HG02623 (cell line): ENCODE data around the gene MICAL3.

Experiments used
- ATAC-seq: cut with Tn5 transposase; IDR thresholded peaks from one replicate; pipeline ENCODE4 v1.9.1; 2021; ENCODE audit warnings: moderate library complexity; ENCODE audit not compliant: unreplicated experiment

MICAL3 gene

DNA sequence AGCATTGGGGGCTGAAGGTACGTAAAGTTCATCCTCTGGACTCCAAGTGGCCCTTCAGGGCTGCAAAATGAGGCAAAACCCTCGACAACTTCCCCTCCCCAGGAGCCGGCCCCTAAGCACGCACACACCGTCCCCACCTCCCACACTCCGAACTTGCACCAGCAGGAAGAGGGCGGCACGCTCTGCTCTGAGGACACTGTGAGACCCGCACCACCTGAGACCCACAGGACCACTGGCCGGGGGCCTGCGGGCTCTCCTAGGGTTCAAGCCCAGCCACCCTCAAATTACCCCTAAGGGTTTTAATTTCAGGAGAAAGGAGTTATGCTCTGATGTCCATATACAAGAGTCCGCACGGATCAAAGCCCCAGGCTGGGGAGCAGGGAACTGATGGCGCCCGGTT is 200.4 kb downstream of the MICAL3 start:
- no peak for ATAC-seq

DNA sequence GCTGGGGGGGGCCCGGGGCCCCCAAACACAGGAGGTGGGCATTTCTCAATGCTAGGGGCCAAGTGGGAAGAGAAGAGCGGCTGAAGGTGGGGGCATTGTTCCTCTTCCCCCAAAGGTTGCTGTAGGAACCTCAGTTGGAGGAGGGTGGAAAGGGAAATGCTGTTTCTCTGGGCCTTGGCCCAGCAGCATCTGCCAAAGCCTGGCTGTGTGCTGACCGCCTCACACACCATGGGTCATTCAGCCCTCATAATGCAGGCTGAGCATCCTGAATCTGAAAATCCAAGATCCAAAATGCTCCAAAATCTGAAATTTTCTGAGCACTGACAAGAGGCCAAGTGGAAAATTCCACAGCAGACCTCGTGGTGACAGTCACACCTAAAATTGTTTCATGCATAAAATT is 201.1 kb downstream of the MICAL3 start:
- no peak for ATAC-seq

DNA sequence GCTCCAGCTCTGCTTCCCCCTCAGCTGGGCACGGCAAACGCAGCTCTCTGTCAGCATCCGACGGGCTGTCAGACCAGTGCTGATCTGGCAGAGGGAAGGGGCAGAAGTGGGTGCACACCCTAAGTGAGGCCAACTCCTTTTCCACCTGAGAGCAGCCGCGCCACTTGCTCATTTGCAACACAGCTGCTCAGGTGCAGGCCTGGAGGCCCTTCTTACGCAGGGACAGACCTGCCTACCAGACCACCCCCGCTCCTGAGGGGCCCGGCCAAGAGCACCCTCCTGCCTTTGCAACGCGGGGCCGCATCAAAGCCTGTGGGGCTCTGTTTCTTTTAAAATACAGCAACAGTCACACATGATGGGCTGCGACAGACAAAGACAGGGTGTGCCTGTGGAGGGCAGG is 202.3 kb downstream of the MICAL3 start:
- no peak for ATAC-seq

DNA sequence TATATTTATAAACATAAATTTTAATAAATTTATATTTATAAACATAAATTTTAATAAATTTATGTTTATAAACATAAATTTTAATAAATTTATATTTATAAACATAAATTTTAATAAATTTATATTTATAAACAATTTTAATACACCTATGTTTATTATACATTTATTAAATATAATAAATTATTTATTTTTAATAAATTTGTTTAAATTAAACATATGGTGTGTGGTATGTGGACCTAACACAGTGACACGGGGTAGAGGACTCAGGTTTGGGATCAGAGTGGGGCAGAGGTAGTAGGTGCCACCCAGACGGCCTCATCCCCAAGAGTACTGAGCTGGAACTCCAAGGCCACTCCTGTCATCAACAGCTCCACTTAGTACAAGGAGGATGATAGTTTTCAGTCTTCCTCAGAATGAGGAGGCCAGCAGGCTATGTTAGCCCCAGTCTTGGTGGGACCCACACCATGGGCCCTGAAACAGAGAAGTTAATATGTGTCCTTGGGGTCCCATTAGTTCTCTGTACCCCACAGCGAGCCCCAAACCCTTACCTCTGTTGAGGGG is 203.4 kb downstream of the MICAL3 start:
- no peak for ATAC-seq

DNA sequence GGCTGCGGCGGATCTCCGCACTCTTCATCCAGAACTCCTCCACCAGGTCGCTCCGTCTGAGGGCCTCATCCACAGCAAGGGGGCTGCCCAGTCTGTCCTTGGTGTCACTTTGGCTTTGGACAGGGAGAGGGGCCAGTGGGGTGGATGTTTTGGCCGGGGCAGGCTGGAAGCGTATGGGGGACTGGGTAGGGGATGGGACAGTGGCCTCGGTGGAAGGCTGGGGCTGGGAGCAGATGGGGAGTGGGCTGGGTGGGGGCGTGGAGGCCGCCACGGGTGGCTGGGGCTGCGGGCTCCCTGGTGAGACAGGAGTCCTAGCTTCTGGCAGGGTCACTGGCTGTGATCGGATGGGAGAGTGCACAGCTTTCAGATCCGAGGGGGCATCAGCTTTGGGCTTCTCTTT is 205.7 kb downstream of the MICAL3 start:
- no peak for ATAC-seq

DNA sequence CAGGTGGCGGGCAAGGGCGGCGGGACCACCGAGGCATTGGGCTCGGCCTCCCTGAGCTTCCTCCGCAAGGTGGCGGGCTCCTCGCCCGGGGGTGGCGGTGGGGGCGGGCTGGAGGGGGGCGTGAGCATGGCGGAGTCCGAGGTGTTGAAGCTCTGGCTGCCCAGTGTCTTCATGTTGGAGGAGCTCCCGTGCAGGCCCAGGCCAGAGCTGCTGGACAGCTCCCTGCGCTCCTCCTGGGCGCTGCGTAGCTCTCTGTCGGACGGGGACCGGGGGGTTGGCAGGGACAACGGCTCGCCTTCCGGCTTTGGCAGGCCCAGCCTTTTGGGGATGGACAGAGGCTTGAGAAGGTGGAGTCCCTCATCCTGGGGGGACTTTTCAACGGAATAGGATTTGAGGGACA is 206.2 kb downstream of the MICAL3 start:
- ATAC-seq = no peak

DNA sequence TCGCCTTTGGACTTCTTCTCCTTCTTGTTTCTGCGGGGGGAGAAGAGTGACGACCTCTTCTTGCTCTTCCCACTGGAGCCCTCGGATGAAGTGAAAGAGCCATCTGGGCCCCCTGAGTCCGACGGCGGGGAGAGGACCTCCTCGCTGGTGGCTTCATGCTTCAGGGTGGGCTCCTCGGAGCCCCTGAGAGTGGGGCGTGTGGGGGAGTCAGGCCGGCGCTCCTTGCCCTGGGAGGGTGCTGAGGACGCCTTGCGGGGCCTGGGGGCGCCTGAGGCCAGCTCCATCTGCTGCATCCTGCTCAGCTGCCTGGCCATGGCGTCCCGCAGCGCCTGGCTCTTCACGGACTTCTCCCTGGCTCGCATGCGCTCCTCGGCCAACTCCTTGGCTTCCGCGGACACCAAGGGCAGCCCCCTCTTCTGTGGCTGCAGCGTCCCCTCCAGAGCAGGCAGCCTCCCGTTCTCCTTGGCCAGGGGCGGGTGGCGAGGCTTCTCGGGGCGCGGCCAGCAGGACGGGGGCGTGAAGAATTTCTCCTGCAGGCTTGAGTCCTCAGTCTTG is 206.8 kb downstream of the MICAL3 start:
- no peak for ATAC-seq

DNA sequence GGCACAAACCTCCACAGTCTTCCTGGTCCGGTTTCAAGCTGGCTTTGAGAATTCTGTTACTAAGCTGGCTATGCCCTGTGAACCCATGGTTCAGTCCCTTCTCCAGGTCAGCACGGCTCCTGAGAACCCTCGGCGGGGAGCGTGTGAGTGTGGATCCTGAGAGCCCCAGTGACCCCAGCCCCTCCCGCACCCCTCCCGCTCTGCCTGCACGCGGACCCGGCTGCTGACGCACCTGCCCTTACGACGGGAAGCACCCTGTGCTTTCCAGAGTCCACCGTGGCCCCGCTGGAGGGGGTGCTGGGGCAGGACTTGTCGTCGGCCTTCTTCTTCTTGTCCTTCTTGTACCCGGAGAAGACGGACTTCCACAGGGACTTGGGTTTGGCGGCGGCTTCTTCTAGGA is 207.3 kb downstream of the MICAL3 start:
- no peak for ATAC-seq

DNA sequence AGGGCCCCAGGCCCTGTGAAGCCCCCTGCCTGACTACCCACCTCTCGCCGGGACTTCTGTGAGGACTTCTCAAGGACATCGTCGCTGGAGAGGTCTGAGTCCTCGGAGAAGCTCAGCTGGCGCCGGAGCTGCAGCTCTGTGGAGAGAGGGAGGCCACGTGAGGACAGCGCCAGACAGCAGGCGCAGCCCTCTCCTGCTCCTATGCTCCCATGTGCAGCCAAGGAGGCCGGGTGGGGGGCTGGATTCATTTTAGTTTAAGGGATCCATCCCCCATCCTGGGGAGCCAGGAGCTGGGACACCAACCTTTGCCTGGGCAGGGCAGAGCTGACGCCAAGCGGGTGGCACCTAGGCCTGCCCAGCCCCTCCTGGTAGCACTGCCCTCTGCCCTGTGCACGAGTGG is 207.7 kb downstream of the MICAL3 start:
- no peak for ATAC-seq

DNA sequence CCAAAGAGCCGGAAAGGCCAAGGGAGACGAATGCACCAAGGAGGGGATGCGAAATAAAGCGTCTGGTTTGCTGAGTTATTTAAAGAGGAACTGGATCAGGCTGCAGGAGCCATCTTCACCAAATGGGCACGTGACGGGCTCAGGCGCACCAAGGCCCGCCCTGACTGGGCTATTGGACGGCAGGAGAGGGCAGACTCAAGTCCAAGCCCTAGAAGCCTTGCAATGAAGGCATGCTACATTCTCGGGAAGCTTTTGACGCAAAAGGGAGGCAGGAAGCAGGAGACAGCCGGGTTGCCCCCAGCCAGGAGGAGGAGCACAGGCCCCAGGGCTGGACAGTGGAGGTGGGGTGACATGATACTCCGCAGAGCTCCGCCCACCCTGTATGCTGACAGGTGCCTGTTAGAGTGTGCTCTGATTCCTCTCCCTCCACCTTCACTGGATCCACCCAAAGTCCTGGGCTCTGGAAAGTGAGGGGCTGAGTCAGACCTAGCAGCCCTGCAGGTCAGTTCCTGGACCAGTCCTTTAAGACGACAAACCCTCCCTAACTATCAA is 208.6 kb downstream of the MICAL3 start:
- no peak for ATAC-seq

DNA sequence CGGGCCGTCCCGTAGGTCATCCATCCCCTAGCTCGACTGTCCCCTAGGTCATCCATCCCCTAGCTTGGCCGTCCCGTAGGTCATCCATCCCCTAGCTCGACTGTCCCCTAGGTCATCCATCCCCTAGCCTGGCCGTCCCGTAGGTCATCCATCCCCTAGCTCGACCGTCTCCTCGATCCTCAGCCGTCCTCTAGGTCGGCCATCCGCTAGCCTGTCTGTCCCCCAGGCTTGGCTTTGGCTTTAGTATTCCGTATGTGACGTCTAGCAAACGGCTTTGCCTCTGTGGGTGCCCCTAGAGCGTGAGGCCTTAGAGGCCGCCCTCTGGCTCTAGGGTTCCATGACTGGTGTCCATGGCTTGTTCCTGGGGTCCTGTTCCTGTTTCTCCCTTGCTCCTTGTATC is 209.5 kb downstream of the MICAL3 start:
- no peak for ATAC-seq

DNA sequence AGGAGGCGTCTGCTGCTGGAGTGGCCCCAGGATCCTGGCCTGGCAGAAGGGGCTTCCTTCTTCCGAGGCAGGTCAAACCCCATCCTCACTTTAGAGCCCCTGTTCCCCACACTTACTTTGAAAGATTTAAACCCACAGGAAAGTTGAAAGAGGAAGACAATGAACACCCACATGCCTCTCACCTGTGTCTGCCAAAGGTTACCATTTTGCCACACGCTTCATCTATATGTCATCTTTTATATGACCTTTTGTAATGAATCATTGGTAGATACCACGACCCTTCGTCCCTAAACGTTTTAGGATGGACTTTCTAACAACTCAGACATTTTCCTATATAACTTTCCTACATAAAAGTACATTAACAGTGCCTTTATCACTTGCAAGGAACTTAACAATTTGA is 210.3 kb downstream of the MICAL3 start:
- no peak for ATAC-seq

DNA sequence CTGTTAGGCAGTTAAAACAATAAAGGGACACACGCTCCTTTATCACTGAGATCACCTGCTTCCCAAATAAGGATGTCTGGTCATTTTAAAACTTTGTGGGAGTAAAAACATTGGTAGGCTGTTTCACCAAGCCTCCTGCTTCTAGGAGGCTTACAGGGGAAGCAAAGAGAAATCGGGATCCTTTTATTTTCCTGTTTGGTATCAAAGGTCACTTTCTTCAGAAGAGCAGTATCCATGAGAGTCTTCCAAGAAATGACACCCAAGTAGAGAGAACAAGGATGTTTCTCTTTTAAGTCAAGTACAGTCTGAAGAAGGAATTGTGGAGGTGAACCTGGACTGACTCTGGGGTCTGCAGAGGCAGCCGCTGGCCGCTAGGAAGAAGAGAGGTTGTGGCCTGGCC is 213.2 kb downstream of the MICAL3 start:
- no peak for ATAC-seq

DNA sequence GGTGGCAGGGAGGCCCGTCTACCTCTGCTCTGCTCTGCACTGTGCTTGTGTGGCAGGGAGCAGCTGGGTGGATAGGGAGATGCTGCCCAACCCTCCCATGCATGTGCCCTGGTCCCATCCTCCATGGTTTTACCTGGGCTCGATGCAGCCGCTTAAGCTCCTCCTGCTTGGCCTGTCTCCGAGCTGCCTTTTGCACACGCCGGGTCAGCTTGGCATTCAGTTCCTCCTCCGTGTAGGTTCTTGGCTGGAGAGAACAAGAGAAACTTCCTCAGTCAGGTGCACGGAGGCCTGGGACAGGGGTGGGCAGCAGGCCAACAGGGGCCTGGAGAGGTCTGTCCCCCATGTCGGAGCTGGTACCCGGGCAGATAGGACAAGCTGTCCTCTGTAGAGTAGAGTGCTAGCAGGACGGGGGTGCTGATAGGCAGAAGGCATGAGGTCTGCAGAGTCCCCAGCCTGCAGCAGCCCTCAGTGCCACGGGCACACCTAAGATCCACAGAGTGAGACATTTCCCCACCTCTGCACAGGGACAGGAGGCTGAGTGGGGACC is 213.7 kb downstream of the MICAL3 start:
- ATAC-seq = no peak

DNA sequence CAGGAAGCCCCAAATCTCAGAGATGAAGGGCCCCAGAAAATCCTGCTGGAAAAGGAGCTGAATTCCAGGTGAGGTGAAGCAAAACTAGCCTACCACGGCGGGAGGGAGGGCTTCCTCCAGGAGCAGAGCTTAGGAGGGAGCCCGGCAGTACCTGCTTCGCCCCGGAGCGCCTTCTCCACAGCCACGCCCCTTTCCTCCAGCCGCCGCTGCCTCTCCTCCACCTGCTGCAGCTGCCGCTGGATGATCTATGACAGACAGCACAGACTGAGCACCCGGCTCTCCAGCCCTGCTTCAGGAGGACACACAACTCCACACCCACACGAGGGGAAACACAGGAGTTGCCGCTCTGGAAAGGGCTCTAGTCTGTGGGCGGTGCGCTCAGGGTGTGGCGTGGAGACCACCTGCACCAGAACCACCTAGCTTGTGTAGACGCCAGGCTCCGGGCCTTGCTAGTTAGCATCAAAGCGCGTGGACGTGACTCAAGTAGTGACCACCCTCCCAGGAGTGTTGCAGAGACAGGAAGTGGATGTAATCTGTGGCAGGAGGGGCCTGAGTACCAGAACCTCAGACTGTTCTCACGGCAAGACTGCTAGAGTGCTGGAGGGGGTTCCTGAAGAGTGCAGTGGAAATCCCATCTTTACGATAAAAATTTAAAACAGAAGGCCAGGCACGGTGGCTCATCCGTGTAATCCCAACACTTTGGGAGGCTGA is 215.5 kb downstream of the MICAL3 start:
- no peak for ATAC-seq

DNA sequence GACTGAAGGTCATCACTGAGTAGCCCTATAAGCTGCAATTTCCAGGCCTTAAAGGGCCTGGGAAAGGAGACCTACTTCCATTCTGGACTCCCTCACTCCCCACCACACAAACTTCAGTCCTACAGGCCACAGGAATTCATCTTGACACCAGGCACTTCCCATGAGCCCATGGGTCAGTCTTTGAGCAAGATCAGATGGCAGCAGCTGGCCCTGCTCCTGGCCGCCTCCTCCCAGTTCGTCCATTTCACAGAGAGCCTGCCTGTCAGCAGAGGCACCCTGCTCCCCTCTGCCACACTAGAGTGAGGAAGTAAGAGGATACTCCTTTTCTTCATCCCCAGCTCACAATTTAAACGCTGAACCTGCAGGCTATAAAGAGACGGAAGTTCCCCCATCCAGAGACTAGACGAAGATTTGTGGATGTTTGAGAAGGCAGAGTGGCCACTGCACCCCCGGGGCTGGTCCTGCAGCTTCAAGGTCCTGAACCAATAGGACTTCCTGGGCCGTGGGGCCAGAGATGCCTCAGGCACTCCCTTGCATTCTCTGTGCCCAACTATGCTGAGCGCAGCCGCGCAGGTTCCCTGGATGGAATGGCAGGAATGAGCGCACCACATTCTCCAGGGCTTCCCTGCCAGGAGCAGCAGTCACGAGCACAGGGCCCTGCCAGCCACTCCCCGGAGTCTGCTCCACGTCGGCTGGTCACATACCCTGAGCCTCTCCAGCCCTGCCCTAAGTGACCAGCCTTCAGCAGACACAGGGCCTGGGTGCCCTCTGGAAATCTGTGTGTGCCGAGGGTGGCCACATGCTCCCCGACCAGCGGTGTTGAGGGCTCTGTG is 216.6 kb downstream of the MICAL3 start:
- ATAC-seq = no peak

DNA sequence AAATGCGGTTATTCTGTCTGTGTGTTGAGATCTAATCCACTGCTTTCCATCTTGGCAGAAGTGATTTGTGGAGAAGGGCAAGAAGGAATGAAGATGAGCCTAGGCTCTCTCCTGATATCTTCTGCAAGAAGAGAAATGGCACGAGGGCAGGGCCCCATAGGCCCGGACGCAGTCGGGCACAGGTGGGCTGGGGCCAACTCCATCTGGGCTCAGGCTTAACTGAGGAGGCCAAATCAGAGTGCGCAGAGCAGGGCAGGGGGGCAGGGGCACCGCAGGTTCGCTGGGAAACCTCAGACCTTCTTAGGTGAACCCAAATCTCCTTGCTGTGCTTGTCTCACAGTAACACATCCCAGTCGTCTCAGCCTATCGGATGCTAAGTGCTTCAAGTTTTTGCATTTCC is 217.3 kb downstream of the MICAL3 start:
- ATAC-seq = no peak

DNA sequence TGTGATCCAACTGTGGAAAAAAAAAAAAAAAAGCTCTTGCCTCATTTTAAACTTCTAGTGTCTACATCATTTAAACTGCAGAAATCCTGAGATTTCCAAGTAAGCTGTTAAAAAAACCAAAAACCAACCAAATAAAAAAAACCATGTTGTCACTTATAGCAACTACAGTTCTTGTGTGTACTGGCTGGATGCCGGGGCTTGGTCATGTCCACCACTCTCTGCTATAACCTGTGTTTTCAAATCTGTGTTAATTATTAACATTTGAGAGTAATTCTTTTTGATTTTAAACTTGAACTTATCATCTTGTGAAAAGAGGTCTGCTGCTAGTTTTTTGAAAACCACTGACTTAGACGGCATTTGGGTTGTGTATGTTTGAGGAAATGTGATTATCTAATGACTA is 217.9 kb downstream of the MICAL3 start:
- ATAC-seq = no peak

DNA sequence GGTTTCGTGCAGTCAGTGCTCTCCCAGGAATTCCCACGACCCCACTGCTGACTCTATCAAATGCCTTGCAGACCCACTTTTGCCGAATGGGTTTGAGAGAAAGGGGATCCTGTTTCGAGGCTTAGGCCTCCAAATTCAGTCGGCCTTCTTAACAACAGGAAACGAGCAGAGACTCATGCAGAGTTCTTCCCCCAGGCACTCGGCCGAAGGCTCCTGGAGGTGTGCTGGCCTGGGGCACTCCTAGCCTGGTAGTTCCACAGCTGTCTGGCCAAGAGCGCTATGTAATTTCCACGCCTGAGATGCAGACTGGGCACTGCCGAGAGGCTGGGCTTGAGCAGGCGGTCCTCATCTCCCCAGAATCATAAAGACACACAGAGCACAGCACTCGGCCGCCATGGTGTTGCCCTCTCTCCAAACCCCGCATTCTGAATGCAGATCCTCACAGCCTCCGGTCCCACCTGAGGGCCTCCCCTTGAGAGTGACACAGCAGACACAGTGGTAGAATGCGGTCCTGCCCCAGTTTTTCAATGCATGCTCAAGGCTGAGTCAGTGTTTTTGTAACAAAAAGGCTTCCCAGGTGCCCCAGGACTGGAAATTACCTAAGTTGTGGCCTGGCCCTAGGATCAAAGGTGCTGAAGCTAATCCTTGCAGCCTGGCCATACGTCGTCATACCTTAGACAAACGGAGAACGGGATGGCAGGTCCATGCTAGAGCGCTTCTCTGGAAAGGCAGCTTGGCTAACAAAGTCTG is 219.9 kb downstream of the MICAL3 start:
- ATAC-seq = no peak

DNA sequence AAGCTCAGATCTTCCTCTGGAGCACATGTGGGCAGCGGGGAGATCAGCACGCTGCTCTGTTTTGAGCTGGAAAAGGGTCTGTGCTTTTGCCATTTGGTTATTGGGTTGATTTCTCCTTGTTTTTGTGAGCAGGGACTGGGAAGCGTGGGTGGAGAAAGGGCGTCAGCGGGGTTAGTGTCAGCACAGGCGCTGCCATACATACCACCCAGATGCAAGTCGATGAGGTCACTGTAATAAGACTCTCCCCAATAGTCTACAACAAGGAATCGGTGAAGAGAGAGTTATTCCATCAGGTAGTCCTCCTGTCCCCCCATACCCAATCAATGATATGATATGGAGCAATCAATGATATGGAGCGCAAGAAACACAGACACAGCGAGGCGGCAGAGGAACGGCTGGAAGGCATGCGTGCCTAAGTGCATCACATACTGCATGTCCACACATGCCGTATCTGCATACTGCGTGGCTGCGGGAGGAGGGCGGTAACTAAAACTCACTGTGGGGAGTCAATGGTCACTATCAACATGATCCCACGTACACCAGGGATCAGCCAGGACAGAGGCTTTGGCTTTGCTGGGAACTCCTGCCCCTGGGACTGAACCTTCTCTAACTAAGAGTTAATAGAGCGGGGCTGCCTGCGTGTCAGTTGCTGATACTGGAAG is 220.6 kb downstream of the MICAL3 start:
- no peak for ATAC-seq
